Activated B cell treated with CpG ODN at 0.5 μM for 24 hours (primary cell): ENCODE measurements around the gene FITM2. TPM values are rescaled to one million over a fixed set of nuclear protein-coding genes. Genes with fewer than 3 reads are reported as not detected.
"Not testable (repeated sequence)": the region's sequence is repeated elsewhere in the genome, so short reads cannot be mapped to it uniquely, and the experiment has no call there.

Source experiments
- ATAC-seq: fragments of 200-7000 bp; cut with Tn5 transposase; one replicate; pipeline ENCODE4 v1.10.0; 2021; ENCODE audit warnings: low read depth, mild to moderate bottlenecking, moderate library complexity
- CTCF ChIA-PET: fragments of 350-600 bp; sonication (Branson Sonifier 250); formaldehyde crosslinking; loops from one replicate; lab custom pipeline; 2021; ENCODE audit warnings: antibody characterized with exemption; lab: Charles Lee
- POLR2A ChIA-PET: fragments of 350-600 bp; sonication (Branson Sonifier 250); formaldehyde crosslinking; loops from one replicate; lab custom pipeline; 2021; ENCODE audit warnings: antibody characterized with exemption; lab: Charles Lee
- DNase-seq: peaks from one replicate; pipeline ENCODE4 v3.0.0; 2022
- H3K27ac Mint-ChIP-seq: one replicate; pipeline ENCODE4 v1.8.0; 2020; ENCODE audit warnings: mixed read lengths
- H3K27me3 Mint-ChIP-seq: one replicate; pipeline ENCODE4 v1.8.0; 2021; ENCODE audit warnings: mixed read lengths
- H3K36me3 Mint-ChIP-seq: one replicate; pipeline ENCODE4 v1.8.0; 2021; ENCODE audit warnings: low read depth, mixed read lengths
- H3K4me1 Mint-ChIP-seq: one replicate; pipeline ENCODE4 v1.8.0; 2021; ENCODE audit warnings: mixed read lengths
- H3K4me3 Mint-ChIP-seq: one replicate; pipeline ENCODE4 v1.8.0; 2020; ENCODE audit warnings: mild to moderate bottlenecking, mixed read lengths
- H3K9me3 Mint-ChIP-seq: one replicate; pipeline ENCODE4 v1.8.0; 2020; ENCODE audit warnings: mixed read lengths
- CTCF ChIP-seq: fragments of 200-600 bp; IDR thresholded peaks from one replicate; pipeline ENCODE4 v1.8.0; 2022; ENCODE audit warnings: antibody characterized with exemption, mild to moderate bottlenecking
- intact Hi-C: fragments of 100-400 bp; cut with micrococcal nuclease; formaldehyde crosslinking; loops from one replicate; pipeline ENCODE4 v1.15.1; 2024
- total RNA-seq: library from RNA; stranded (reverse); gene quantifications from 2 replicates; pipeline ENCODE4 v1.2.3, GENCODE V29; 2022

Gene FITM2
- total RNA-seq, 1 donor from 2014 or later: 3.3 TPM

DNA sequence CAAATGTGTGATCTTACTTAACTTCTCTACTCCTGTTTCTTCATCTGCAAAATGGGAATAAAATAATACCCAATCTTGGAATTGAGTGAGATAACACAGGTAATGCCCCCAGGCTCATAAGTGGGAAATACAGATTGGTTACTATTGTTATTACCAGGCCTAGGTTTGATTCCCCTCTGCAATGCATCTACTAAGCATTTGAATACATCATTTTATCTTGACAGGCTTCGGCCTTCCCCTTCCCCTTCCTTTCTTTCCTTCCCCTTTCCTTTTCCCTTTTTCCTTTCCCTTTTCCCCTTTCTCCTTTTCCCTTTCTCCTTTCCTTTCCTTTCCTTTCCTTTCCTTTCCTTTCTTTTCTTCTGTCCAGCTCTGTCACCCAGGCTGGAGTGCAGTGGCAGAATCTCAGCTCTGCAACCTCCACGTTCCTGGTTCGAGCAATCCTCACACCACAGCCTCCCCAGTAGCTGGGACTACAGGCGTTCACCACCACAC, 37.2 kb upstream of the FITM2 start:
- no peak for TF ChIP-seq CTCF
- DNase-seq (no peak), ATAC-seq (no peak)
- no peaks in the 10 kb centered on the region for H3K4me1 Mint-ChIP-seq
- H3K4me3 Mint-ChIP-seq: no peak overlapping the region
- peaks cover 2% of the 10 kb centered on the region for H3K27me3 Mint-ChIP-seq
- POLR2A ChIA-PET: no interaction called here
- H3K36me3 Mint-ChIP-seq: no peaks in the 10 kb centered on the region
- CTCF ChIA-PET: no interaction called here
- H3K9me3 Mint-ChIP-seq: no peaks in the 10 kb centered on the region
- H3K27ac Mint-ChIP-seq: no peak overlapping the region
- intact Hi-C loops: no loop called here

DNA sequence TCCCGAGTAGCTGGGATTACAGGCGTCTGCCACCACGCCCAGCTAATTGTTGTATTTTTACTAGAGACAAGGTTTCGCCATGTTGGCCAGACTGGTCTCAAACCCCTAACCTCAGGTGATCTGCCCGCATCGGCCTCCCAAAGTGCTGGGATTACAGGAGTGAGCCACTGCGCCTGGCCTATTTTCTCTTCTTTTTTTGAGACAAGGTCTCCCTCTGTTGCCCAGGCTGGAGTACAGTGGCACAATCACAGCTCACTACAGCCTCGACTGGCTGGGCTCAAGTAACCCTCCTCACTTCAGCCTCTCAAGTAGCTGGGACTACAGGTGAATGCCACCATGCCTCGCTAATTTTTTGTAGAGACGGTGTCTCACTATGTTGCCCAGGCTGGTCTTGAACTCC, 34.9 kb upstream of the FITM2 start:
- ATAC-seq, H3K4me3 Mint-ChIP-seq, POLR2A ChIA-PET, DNase-seq, H3K4me1 Mint-ChIP-seq, H3K9me3 Mint-ChIP-seq, H3K27me3 Mint-ChIP-seq, CTCF ChIA-PET, intact Hi-C loops, H3K27ac Mint-ChIP-seq, H3K36me3 Mint-ChIP-seq: not testable (repeated sequence)

DNA sequence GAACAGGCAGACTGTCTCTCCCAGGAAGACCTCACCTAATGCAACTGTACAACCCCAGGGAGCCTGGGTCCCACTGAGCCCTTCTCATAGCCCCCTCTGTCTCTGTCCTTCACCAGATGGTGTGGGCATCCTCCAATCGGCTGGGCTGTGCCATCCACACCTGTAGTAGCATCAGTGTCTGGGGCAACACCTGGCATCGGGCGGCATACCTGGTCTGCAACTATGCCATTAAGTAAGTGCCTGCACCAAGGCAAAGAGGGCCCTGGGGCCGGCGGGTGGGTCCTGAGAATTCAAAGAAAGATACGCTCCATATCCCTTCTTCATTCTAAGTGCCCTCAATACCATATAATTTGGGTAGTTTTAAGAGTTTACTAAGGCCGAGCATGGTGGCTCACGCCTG, 34.1 kb upstream of the FITM2 start:
- no peaks in the 10 kb centered on the region for H3K4me1 Mint-ChIP-seq
- H3K36me3 Mint-ChIP-seq: no peaks in the 10 kb centered on the region
- DNase-seq (no peak), ATAC-seq (no peak)
- ChIA-PET POLR2A (no interaction called here), CTCF (no interaction called here)
- H3K4me3 Mint-ChIP-seq: no peak overlapping the region
- peaks cover 7% of the 10 kb centered on the region for H3K27me3 Mint-ChIP-seq
- no peaks in the 10 kb centered on the region for H3K9me3 Mint-ChIP-seq
- intact Hi-C loops: no loop called here
- no peak overlapping the region for H3K27ac Mint-ChIP-seq
- TF ChIP-seq CTCF: no peak

DNA sequence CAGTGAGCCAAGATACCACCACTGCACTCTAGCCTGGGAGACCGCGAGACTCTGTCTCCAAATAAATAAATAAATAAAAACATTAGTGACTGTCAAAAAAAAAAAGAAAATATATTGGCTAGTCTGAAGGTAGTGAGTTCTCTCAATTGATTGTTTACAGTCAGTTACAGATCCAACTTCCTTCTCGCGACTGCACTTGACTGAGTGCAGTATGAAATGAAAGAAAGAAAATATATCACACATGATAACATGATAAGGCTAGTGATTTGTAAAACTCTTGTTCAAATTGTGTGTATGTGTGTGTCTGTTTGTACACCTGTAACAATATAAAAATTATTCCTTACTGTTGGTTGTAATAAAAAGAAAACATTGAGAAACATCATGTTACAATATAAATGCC, 33.7 kb upstream of the FITM2 start:
- H3K27me3 Mint-ChIP-seq: peaks cover 7% of the 10 kb centered on the region
- CTCF ChIA-PET: no interaction called here
- no peak for TF ChIP-seq CTCF
- no peaks in the 10 kb centered on the region for H3K36me3 Mint-ChIP-seq
- intact Hi-C loops: no loop called here
- no peaks in the 10 kb centered on the region for H3K9me3 Mint-ChIP-seq
- H3K4me1 Mint-ChIP-seq: no peaks in the 10 kb centered on the region
- DNase-seq (no peak), ATAC-seq (no peak)
- H3K4me3 Mint-ChIP-seq: no peak overlapping the region
- POLR2A ChIA-PET: no interaction called here
- H3K27ac Mint-ChIP-seq: no peak overlapping the region

DNA sequence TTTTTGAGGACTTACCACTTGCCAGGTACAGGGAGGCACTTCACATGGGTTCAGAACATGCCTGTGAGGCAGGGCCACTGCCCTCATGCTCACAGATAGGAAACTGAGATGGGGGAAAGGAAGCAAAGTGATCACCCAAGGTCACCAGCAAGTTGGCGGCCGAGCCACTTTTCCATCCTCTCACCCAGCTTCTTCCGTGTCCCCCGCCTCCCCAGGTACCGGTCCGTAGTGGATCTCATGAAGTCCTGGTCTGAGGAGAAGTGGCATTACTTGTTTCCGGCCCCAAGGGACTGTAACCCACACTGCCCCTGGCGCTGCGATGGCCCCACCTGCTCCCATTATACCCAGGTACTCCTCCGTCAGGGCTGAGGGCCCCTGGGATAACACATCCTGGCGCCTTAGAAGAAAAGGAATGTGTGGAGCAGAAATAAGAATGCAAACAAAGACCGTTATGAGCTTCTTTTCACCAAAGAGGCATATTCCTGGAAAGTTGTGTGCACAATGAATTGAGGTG, 32.2 kb upstream of the FITM2 start:
- DNase-seq (no peak), ATAC-seq (no peak)
- H3K4me3 Mint-ChIP-seq: no peak overlapping the region
- H3K27me3 Mint-ChIP-seq: peaks cover 8% of the 10 kb centered on the region
- CTCF ChIA-PET: no interaction called here
- no peaks in the 10 kb centered on the region for H3K36me3 Mint-ChIP-seq
- no peak for TF ChIP-seq CTCF
- intact Hi-C loops: no loop called here
- no peaks in the 10 kb centered on the region for H3K9me3 Mint-ChIP-seq
- H3K4me1 Mint-ChIP-seq: no peaks in the 10 kb centered on the region
- no peak overlapping the region for H3K27ac Mint-ChIP-seq
- POLR2A ChIA-PET: no interaction called here

- Mint-ChIP-seq H3K4me1 (no peaks in the 10 kb centered on the region), H3K36me3 (no peaks in the 10 kb centered on the region), H3K4me3 (no peak overlapping the region), H3K27me3 (peaks cover 11% of the 10 kb centered on the region), H3K9me3 (no peaks in the 10 kb centered on the region), H3K27ac (no peak overlapping the region)
- TF ChIP-seq CTCF: no peak
- intact Hi-C loops: no loop called here
- no peak for DNase-seq
- ChIA-PET CTCF (no interaction called here), POLR2A (no interaction called here)
- no peak for ATAC-seq
Measured at GRCh38 chr20:44342248-44342647, 31.2 kb upstream of the FITM2 start.
